Endothelial cell of umbilical vein (primary cell): Measurements from ENCODE around the gene CPO. TPM values are rescaled to one million over a fixed set of nuclear protein-coding genes. Genes with fewer than 3 reads are reported as not detected.

Experiments used
- polyA plus RNA-seq, 4 experiments: library from polyadenylated mRNA; depleted of rRNA in 3 of 4; stranded (reverse) in 3 of 4; unstranded in 1 of 4; fragments of >200 nt; gene quantifications; 2 replicates each; pipeline versions ENCODE4 v1.2.1 to v1.2.3, GENCODE V29; 2011 to 2012; ENCODE audit warnings: missing spikeins in 1 of 4
- total RNA-seq: library from RNA; stranded (reverse); gene quantifications from 2 replicates; pipeline ENCODE4 v1.2.3, GENCODE V29; 2021

CPO gene
- total and polyA plus RNA-seq, 2 donors (not counting 3 experiments of a cell fraction or from before 2014, with no cell fraction given) = not detected

Other genes starting within 250 kb of the CPO start
- 0.21 and 0.62 TPM in 2 replicates for gene DYTN, start 221.1 kb upstream of the CPO start, total RNA-seq
- 0.06 TPM in 1 of 2 replicates, not detected in the other for gene DYTN, start 221.1 kb upstream of the CPO start, polyA plus RNA-seq
- gene MDH1B, start 174.2 kb upstream of the CPO start, total RNA-seq = 0.51 TPM in 1 of 2 replicates, not detected in the other
- 0.29 and 0.33 TPM in 2 replicates for gene MDH1B, start 174.2 kb upstream of the CPO start, polyA plus RNA-seq
- gene FASTKD2, start 173.9 kb upstream of the CPO start, total RNA-seq = 22.6 and 24.1 TPM in 2 replicates
- 20.6 and 21.8 TPM in 2 replicates for gene FASTKD2, start 173.9 kb upstream of the CPO start, polyA plus RNA-seq
- gene KLF7, start 226.4 kb downstream of the CPO start, total RNA-seq = 42.9 and 53.7 TPM in 2 replicates
- 29.0 and 32.8 TPM in 2 replicates for gene KLF7, start 226.4 kb downstream of the CPO start, polyA plus RNA-seq